Subcutaneous adipose tissue (tissue), 4 donors: ENCODE data around the gene DOCK4. TPM values are rescaled to one million over a fixed set of nuclear protein-coding genes. Genes with fewer than 3 reads are reported as not detected.

Experiments used
- total RNA-seq, 4 donors: library from RNA; depleted of rRNA; stranded (reverse); fragments of >200 nt; gene quantifications; one replicate each; pipeline ENCODE4 v1.1.0, GENCODE V29; 2016
- TF ChIP-seq, protein P1 (sequence below): fragments of 450-650 bp; IDR thresholded peaks from one replicate; pipeline ENCODE4 v1.5.1; 2016; ENCODE audit warnings: low read depth, mild to moderate bottlenecking, control low read depth, antibody characterized with exemption, moderate library complexity

The DOCK4 gene
- total RNA-seq, 4 donors from 2014 or later, result 44.3 to 59.3 (median 52.5) TPM

GRCh38 chr7:112012242-112012641 is 194.0 kb downstream of the DOCK4 start:
- TF ChIP-seq, protein P1, sequence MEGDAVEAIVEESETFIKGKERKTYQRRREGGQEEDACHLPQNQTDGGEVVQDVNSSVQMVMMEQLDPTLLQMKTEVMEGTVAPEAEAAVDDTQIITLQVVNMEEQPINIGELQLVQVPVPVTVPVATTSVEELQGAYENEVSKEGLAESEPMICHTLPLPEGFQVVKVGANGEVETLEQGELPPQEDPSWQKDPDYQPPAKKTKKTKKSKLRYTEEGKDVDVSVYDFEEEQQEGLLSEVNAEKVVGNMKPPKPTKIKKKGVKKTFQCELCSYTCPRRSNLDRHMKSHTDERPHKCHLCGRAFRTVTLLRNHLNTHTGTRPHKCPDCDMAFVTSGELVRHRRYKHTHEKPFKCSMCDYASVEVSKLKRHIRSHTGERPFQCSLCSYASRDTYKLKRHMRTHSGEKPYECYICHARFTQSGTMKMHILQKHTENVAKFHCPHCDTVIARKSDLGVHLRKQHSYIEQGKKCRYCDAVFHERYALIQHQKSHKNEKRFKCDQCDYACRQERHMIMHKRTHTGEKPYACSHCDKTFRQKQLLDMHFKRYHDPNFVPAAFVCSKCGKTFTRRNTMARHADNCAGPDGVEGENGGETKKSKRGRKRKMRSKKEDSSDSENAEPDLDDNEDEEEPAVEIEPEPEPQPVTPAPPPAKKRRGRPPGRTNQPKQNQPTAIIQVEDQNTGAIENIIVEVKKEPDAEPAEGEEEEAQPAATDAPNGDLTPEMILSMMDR, result no peak

DNA sequence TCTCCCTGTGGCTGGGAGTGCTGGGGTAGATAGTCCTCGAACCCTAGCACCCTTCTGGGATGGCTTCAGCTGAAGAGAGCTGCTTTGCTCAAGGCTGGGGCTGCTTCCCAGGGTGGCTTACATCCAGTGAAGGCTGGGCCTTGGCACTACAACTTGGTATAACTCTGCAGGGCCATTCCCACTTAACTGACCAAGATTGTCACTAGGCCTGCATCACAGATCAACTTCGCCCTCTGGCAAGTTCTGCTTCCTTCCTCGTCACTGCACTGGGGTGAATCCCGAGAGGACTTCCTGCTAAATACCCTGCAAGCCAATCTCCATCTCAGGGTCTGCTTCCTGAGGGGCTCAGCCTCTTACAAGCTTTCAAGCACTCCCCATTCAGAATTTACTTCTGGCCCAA is 195.2 kb downstream of the DOCK4 start:
- TF ChIP-seq, protein P1, result no peak

DNA sequence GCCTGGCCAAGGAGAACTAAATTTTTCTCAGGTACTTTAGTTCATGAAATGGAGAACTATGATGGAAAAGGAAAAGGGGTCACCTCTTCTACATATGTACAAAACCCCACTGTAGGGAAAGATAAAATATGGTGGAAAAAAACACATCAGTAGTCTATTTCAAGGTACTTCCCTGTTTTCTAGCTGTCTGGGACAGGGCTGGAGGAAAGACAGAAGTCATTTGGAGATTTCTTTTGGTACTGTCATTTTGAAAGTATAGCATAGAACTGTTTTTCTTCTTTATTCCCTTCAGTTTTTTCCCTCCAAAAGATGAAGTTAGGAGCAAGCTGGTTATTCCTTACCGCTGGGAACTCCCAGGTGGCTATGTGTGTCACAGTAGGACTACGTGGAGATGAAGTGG is 196.1 kb downstream of the DOCK4 start:
- TF ChIP-seq, protein P1, result no peak

- TF ChIP-seq, protein P1, result no peak
Observed at GRCh38 chr7:112009081-112009480, 197.1 kb downstream of the DOCK4 start.

DNA sequence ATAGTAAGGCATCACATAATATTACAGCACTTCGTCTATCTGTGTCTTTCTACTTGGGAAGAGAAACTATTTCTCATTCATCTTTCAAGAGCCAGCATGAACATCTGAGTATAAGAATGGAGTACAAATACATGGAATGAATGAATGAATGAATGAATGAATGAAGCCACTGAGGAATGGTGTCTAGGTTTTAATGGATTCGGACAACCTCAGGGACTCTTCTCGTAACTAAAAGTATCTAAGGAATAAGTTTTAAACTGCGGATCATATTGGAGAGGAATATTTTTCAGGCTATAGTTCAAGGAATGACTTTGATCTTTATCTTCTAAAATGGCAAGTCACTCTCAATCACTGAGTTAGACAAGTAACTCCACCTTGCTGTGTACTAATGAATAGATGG is 199.0 kb downstream of the DOCK4 start:
- TF ChIP-seq, protein P1, result no peak

- TF ChIP-seq, protein P1, result no peak
Observed at GRCh38 chr7:112006071-112006470, 200.1 kb downstream of the DOCK4 start.

DNA sequence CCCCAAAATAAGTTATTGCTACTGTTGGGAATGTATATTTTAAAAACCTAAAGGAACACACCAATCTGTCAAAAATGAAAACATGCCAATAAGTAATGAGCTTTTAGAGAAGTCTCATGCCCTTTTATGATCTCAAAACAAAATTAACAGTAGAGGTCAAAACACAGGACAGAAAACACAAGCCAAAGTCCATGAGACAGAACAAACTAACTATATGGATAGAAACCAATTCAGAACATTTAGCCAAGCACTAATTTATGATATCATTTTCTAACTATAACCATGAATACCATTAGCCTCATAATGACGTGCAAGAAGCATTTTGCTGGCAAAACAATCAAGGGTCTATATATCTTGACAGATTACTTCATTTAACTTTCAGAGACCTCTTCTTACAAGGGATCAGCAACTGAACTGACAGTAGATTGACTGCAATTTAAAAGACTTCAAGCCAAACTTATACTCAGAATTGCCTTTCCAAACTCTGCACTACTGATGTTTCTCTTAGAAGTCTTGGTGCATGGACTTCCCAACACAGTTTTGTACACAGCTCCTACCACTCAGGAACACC is 200.9 kb downstream of the DOCK4 start:
- TF ChIP-seq, protein P1, result no peak
